Endothelial cell of umbilical vein (primary cell): ENCODE results near the gene PSAPL1. TPM values are rescaled to one million over a fixed set of nuclear protein-coding genes. Genes with fewer than 3 reads are reported as not detected.

ENCODE experiments used
- BruUV-seq: library from RNA; stranded (reverse); fragments of 400-500 nt; replicated peaks from 2 replicates; lab custom pipeline; 2021; lab: Mats Ljungman, UMichigan
- CTCF ChIA-PET: fragments of 300-600, 350-600 bp; sonication (Branson Sonifier 250); formaldehyde crosslinking; loops from one replicate; lab custom pipeline; 2021; ENCODE audit warnings: antibody characterized with exemption, inconsistent platforms; lab: Charles Lee
- POLR2A ChIA-PET: fragments of 300-600, 350-600 bp; sonication (Branson Sonifier 250); formaldehyde crosslinking; loops from one replicate; lab custom pipeline; 2021; ENCODE audit warnings: antibody characterized with exemption, inconsistent platforms; lab: Charles Lee
- DNase-seq: peaks from one replicate; pipeline ENCODE4 v3.0.0-alpha.2; 2011; ENCODE audit warnings: low read depth, low spot score
- FAIRE-seq: peaks from 2 replicates; lab custom pipeline; 2011; peaks lifted over from hg19 to GRCh38; lab: Jason Lieb, UNC
- H2AFZ ChIP-seq: 2 replicates; pipeline ENCODE4 v1.6.0; 2012; ENCODE audit warnings: low read depth, low read length, control low read depth, inconsistent platforms
- H3K27ac ChIP-seq: 2 replicates; pipeline ENCODE4 v1.5.1; 2011; ENCODE audit warnings: low read depth, mild to moderate bottlenecking, control low read depth, low read length, moderate library complexity; ENCODE audit not compliant: insufficient read depth
- H3K27me3 ChIP-seq, 2 experiments: 2 replicates each; pipeline versions ENCODE4 v1.6.0 to v1.6.1; 2011; ENCODE audit warnings: low read length in 2 of 2, mixed read lengths in 1 of 2; ENCODE audit not compliant: control insufficient read depth in 2 of 2, insufficient read depth in 2 of 2
- H3K36me3 ChIP-seq, 2 experiments: 2 replicates in 1 of 2; 3 replicates in 1 of 2; pipeline ENCODE4 v1.5.1; 2011; ENCODE audit warnings: low read length in 2 of 2, mild to moderate bottlenecking in 1 of 2, moderate library complexity in 1 of 2; ENCODE audit not compliant: control insufficient read depth in 2 of 2, insufficient read depth in 2 of 2; ENCODE audit errors: extremely low read depth in 1 of 2
- H3K4me1 ChIP-seq: 3 replicates; pipeline ENCODE4 v1.5.1; 2011; ENCODE audit warnings: mild to moderate bottlenecking, low read length; ENCODE audit not compliant: control insufficient read depth, insufficient read depth; ENCODE audit errors: extremely low read depth
- H3K4me2 ChIP-seq: 2 replicates; pipeline ENCODE4 v1.6.1; 2011; ENCODE audit warnings: low read length, control low read depth, mixed read lengths; ENCODE audit not compliant: insufficient read depth
- H3K4me3 ChIP-seq, 3 experiments: fragments of 200-600 bp in 1 of 3; sonication (generic), shearing (Covaris generic) in 1 of 3; replicated peaks in 1 of 3; 2 replicates each; pipeline ENCODE4 v1.5.1; 2011 to 2016; ENCODE audit warnings: control low read depth in 3 of 3, low read length in 3 of 3, mild to moderate bottlenecking in 2 of 3, inconsistent platforms in 1 of 3, low read depth in 1 of 3, moderate library complexity in 1 of 3; ENCODE audit not compliant: insufficient read depth in 1 of 3
- H3K79me2 ChIP-seq: 2 replicates; pipeline ENCODE4 v1.6.0; 2012; ENCODE audit warnings: low read length, inconsistent platforms; ENCODE audit not compliant: control insufficient read depth, insufficient read depth
- H3K9ac ChIP-seq: replicated peaks from 2 replicates; pipeline ENCODE3; 2011; ENCODE audit warnings: low read length, control low read depth; ENCODE audit not compliant: insufficient read depth; ENCODE audit errors: extremely low read depth
- H3K9me1 ChIP-seq: replicated peaks from 3 replicates; pipeline ENCODE4 v1.6.0; 2011; ENCODE audit warnings: mild to moderate bottlenecking, low read length; ENCODE audit not compliant: control insufficient read depth, insufficient read depth; ENCODE audit errors: extremely low read depth
- H3K9me3 ChIP-seq: replicated peaks from 2 replicates; pipeline ENCODE4 v1.5.1; 2012; ENCODE audit warnings: low read length, inconsistent platforms; ENCODE audit not compliant: control insufficient read depth, insufficient read depth
- H4K20me1 ChIP-seq: replicated peaks from 2 replicates; pipeline ENCODE3; 2011; ENCODE audit warnings: mild to moderate bottlenecking, low read length; ENCODE audit not compliant: control insufficient read depth, insufficient read depth; ENCODE audit errors: extremely low read depth
- FOS ChIP-seq: IDR thresholded peaks from 2 replicates; pipeline ENCODE4 v1.6.1; 2011; ENCODE audit warnings: mild to moderate bottlenecking, low read length, moderate library complexity, borderline replicate concordance; ENCODE audit not compliant: insufficient read depth
- MAX ChIP-seq: IDR thresholded peaks from 2 replicates; pipeline ENCODE4 v1.6.1; 2011; ENCODE audit not compliant: insufficient read depth, insufficient read length
- POLR2A ChIP-seq: IDR thresholded peaks from 2 replicates; pipeline ENCODE4 v1.6.1; 2012; ENCODE audit warnings: low read depth, mild to moderate bottlenecking, control low read depth, low read length
- dilution Hi-C: fragments of 300-500 bp; cut with MboI; formaldehyde crosslinking; loops from one replicate; pipeline ENCODE4 v1.15.0; 2019; ENCODE audit warnings: low sequenced_read_pairs; ENCODE audit not compliant: extremely low pct_ligation_motif_present
- intact Hi-C: fragments of 100-400 bp; cut with micrococcal nuclease; formaldehyde crosslinking; loops from one replicate; pipeline ENCODE4 v1.10.0; 2022
- polyA plus RNA-seq, 4 experiments: library from polyadenylated mRNA; depleted of rRNA in 3 of 4; stranded (reverse) in 3 of 4; unstranded in 1 of 4; fragments of >200 nt; gene quantifications; 2 replicates each; pipeline versions ENCODE4 v1.2.1 to v1.2.3, GENCODE V29; 2011 to 2012; ENCODE audit warnings: missing spikeins in 1 of 4
- total RNA-seq: library from RNA; stranded (reverse); gene quantifications from 2 replicates; pipeline ENCODE4 v1.2.3, GENCODE V29; 2021

The PSAPL1 gene
- total and polyA plus RNA-seq, 2 donors (not counting 3 experiments of a cell fraction or from before 2014, with no cell fraction given), result not detected

GRCh38 chr4:7394681-7395451, 39.9 kb downstream of the PSAPL1 start:
- H3K36me3 ChIP-seq, result no peaks in the 10 kb centered on the region
- no peaks in the 10 kb centered on the region for H3K4me1 ChIP-seq
- no peak overlapping the region for H3K9ac ChIP-seq
- H3K79me2 ChIP-seq, result no peaks in the 10 kb centered on the region
- dilution Hi-C loops (no loop called here), intact Hi-C loops (no loop called here)
- BruUV-seq, result no TSS peak
- H3K27ac ChIP-seq, result no peak overlapping the region
- no peak overlapping the region for H3K4me3 ChIP-seq
- CTCF ChIA-PET, result no interaction called here
- POLR2A ChIA-PET, result no interaction called here
- no peaks in the 10 kb centered on the region for H3K27me3 ChIP-seq
- H4K20me1 ChIP-seq, result no peaks in the 10 kb centered on the region
- H2AFZ ChIP-seq, result no peak overlapping the region
- DNase-seq (no peak), FAIRE-seq (no peak)
- H3K4me2 ChIP-seq, result no peak overlapping the region
- TF ChIP-seq MAX (no peak), FOS (no peak)
- H3K9me3 ChIP-seq, result no peaks in the 10 kb centered on the region
- no peaks in the 10 kb centered on the region for H3K9me1 ChIP-seq

- BruUV-seq, result no TSS peak
- no peaks in the 10 kb centered on the region for H3K36me3 ChIP-seq
- no peaks in the 10 kb centered on the region for H3K4me1 ChIP-seq
- dilution Hi-C loops, result no loop called here
- no peak overlapping the region for H3K9ac ChIP-seq
- no peak overlapping the region for H3K4me3 ChIP-seq
- no peaks in the 10 kb centered on the region for H4K20me1 ChIP-seq
- no peaks in the 10 kb centered on the region for H3K27me3 ChIP-seq
- POLR2A ChIA-PET, result no interaction called here
- H3K9me3 ChIP-seq, result no peaks in the 10 kb centered on the region
- H2AFZ ChIP-seq, result no peak overlapping the region
- H3K4me2 ChIP-seq, result no peak overlapping the region
- CTCF ChIA-PET, result interaction anchor here (1.2 kb wide), 1 partner anchor 13 kb away, joined by 3 read pairs; no protein-coding TSS in a partner anchor
- H3K27ac ChIP-seq, result no peak overlapping the region
- FAIRE-seq (no peak), DNase-seq (no peak)
- intact Hi-C loops, result no loop called here
- H3K9me1 ChIP-seq, result no peaks in the 10 kb centered on the region
- H3K79me2 ChIP-seq, result no peaks in the 10 kb centered on the region
- no peak for TF ChIP-seq POLR2A
Measured at GRCh38 chr4:7393601-7394575, 40.8 kb downstream of the PSAPL1 start.
